SH-SY5Y (cell line): ENCODE data around the gene ZCCHC24.

Experiments used
- GATA2 ChIP-seq: IDR thresholded peaks from 2 replicates; pipeline ENCODE4 v1.6.1; 2011; ENCODE audit warnings: mild to moderate bottlenecking, low read depth, low read length
- GATA3 ChIP-seq: IDR thresholded peaks from 2 replicates; pipeline ENCODE4 v1.6.1; 2011; ENCODE audit warnings: low read depth, mild to moderate bottlenecking, low read length, moderate library complexity

GRCh38 chr10:79453392-79453791, 8.0 kb upstream of the ZCCHC24 start:
- TF ChIP-seq GATA2 (no peak), GATA3 (no peak)
